Left hindlimb (tissue), 1 donor: ENCODE results near the gene NUMBL.
A peak's percentile ranks its signal among the peaks of the same experiment; 100 is the strongest.
"Not testable (repeated sequence)": the region's sequence is repeated elsewhere in the genome, so short reads cannot be mapped to it uniquely, and the experiment has no call there.

Experiments
- DNase-seq: peaks from one replicate; pipeline ENCODE4 v3.0.0-alpha.2; 2018

The NUMBL gene

DNA sequence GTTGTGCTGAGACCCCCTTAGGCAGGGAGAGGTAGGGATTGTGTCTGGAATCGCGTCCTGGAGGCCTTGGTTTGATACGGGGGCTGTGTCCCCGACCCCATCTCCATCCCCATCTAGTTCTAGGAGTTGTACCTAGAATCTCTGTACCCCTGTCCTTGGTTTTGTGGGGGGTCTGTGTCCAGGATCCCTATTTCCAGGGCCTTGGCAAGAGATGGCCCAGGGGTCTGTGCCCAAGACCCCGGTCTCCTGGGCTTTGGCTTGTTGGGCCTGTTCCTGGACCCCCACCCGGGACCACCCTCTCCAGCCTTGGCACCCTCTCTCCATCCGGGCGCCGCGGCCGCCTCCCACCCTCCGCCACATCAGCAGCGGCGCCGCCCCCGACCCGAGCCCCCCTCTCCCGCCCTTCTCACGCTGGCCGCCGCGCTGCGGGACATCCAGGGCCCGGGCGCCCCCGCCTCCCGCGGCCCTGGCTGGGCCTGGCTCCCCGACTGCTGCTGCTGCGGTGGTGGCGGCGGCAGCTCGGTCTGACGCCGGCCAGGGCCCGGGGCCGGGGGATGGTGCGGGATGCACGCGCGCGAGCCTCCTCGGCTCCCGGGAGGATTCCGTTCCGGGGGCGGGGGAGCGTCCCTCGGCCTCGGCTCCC is at the start of gene NUMBL:
TSS of gene NUMBL (minus strand) at position 602 of the 643 bp plus-strand sequence. CDS start at position 434, 168 bp downstream.
- no peak for DNase-seq

DNA sequence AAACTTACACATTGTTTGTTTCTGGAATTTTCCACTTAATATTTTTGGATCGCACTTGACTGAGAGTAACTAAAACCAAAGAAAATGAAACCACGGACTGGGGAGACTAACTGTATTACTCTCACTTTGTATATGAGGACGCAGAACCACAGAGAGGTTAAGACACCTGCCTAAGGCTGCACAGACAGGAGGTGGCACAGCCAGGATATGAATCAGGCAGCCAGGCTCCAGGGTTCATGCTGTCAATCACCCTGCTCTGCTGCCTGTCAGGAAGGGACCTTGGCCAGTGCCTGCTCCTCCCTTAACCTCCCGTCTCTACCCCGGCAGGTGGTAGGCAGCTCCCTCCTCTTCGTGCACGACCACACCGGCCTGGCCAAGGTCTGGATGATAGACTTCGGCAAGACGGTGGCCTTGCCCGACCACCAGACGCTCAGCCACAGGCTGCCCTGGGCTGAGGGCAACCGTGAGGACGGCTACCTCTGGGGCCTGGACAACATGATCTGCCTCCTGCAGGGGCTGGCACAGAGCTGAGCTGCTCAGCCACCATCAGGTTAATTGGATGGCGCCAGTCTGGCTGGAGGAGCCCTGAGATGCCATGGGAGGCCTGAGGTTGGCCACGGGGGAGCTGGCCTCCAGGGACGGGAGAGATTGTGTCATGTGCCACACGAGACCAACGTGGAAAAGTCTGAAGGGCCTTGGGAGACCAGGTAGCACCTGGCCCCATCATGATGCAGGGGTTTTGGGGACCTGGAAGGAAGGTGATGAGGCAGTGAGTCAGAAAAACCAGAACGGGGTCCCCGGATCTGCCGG is 48.8 kb upstream of the NUMBL start:
- DNase-seq, result no peak

GRCh38 chr19:40737102-40737644 is 46.7 kb upstream of the NUMBL start:
- DNase-seq, result no peak

DNA sequence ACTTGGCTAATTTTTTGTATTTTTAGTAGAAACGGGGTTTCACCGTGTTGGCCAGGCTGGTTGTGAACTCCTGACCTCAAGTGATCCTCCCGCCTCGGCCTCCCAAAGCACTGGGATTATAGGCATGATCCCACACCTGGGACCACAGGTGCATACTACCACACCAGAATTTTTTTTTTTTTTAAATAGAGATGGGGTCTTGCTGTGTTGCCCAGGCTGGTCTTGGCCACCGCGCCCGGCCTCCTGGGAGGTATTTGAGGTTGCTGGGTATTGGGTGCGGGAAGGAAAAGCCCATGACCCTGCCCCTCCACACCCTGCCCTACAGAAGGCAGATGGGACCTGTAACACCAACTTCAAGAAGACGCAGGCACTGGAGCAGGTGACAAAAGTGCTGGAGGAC is 46.2 kb upstream of the NUMBL start:
- DNase-seq, result no peak

DNA sequence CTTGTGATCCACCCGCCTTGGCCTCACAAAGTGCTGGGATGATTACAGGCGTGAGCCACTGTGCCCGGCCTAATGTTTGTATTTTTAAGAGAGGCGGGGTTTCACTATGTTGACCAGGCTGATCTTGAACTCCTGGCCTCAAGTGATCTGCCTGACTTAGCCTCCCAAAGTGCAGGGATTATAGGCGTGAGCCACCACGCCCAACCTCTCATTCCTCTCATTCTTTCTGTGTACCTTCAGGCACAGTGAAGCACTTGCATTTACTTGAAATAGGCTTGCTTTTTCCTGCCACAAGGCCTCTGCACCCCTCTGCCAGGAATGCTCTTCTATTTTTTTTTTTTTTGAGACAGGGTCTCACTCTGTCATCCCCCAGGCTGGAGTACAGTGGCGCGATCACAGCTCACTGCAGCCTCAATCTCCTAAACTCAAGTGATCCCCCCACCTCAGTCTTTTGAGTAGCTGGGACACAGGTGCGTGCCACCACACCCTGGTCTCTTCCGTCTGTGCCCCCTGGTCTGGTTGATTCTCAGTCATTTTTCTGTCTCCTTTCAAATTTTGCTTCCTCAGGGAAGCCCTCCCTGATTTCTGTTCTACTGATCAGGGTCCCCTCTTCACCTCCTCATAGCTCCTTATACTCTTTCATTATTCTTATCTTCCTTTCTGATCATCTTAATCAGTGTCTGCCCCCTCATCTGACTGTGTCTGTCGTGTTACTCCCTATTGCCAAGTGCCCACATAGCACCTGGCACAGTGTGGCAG is 44.7 kb upstream of the NUMBL start:
- no peak for DNase-seq

- no peak for DNase-seq
Measured at GRCh38 chr19:40733149-40733548, 42.7 kb upstream of the NUMBL start.

DNA sequence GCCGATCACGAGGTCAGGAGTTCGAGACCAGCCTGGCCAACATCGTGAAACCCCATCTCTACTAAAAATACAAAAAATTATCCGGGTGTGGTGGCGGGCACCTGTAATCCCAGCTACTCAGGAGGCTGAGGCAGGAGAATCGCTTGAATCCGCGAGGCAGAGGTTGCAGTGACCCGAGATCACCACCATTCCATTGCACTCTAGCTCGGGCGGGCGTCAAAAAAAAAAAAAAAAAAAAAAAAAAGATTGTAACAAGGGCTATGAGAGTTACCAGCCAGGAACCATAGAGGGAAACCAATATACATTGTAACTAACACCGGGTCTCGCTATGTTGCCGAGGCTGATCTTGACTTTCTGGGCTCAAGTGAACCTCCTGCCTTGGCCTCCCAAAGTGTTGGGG is 41.9 kb upstream of the NUMBL start:
- not testable (repeated sequence) for DNase-seq

- DNase-seq, result not testable (repeated sequence)
Measured at GRCh38 chr19:40730065-40730464, 39.6 kb upstream of the NUMBL start.

DNA sequence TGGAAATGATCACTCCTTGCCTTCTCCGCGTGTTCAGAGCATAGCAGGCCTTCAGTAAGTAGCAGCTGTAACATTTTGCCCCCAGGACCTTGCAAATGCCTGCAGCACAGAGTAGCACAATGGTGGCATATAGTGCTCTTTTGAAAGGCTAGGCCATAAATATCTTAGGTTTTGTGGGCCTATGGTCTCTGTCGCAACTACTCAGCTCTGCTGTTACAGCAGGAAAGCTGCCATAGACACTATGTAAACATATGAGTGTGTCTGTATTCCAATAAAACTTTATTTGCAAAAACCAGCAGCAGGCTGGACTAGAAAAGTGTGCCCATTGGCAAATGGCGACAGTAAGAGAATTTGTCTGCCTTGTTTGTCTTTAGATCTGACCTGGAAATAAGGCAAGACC is 35.8 kb upstream of the NUMBL start:
- DNase-seq, result no peak

- DNase-seq, result no peak
Measured at GRCh38 chr19:40724855-40725254, 34.4 kb upstream of the NUMBL start.

GRCh38 chr19:40724315-40724714 is 33.9 kb upstream of the NUMBL start:
- DNase-seq, result no peak

DNA sequence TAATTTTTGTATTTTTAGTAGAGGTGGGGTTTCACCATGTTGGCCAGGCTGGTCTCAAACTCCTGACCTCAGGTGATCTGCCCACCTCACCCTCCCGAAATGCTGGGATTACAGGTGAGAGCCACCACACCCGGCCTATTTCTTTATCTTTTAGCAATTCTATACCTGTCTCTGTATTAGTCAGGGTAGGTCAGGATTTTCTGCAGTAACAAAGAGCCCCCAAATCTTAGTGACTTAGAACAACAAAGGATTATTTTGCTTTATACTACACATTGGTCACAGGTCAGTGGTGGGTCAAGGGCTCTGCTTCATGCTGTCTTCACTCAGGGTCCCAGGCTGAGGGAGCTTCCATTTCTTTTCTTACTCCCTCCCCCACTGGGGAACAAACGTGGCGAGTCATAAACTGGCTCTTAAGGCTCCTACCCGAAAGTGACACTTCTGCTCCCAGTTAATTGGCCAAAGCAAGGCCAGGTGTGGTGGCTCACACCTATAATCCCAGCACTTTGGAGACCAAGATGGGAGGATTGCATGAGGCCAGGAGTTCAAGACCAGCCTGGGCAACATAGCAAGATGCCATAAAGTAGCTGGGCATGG is 33.3 kb upstream of the NUMBL start:
- DNase-seq, result no peak

GRCh38 chr19:40721936-40722661 is 31.6 kb upstream of the NUMBL start:
- DNase-seq, result no peak

DNA sequence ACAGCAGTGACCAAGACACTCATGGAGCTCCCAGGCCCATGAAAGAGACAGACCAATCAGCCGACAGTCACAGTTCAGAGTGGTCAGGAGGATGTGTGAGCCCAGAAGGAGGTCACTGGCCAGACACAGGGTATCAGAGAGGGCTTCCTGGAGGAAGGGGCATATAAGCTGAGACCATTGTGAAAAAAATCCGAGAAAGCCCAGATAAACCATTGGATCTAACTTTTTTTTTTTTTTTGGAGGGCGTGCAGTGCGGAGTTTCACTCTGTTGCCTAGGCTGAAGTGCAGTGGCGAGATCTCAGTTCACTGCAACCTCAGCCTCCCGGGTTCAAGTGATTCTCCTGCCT is 30.7 kb upstream of the NUMBL start:
- DNase-seq, result no peak

- DNase-seq, result no peak
Measured at GRCh38 chr19:40719414-40719894, 29.0 kb upstream of the NUMBL start.

GRCh38 chr19:40718774-40719391 is 28.4 kb upstream of the NUMBL start:
- peak; percentile 55 for DNase-seq

DNA sequence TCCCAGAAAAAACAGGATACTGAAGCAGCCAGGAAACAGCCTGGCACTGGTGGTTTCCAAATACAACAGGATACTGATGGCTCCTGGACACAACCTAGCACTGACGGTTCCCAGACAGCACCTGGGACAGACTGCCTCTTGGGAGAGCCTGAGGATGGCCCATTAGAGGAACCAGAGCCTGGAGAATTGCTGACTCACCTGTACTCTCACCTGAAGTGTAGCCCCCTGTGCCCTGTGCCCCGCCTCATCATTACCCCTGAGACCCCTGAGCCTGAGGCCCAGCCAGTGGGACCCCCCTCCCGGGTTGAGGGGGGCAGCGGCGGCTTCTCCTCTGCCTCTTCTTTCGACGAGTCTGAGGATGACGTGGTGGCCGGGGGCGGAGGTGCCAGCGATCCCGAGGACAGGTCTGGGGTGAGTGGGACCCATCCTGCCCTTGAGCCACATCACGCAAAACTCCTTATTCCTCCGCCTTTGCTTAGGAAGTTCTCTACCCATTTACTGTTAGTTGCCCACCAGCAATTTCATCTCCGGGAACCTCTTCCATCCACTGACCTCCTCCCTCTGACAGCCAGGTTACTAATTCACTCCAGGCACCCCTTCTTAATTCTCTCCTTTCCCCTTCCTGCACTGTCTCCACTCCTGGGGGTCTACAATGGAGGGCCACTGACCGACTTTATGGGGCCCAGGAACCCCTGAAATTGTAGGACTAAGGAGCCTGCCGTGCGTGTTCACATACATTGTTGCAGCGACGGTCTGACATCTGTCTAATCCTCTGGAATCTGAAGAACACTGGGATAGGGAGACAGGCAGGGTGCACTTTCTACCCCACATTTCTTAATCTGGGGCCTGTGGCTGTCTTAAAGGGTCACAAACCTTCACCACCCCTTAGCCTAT is 27.7 kb upstream of the NUMBL start:
- no peak for DNase-seq

DNA sequence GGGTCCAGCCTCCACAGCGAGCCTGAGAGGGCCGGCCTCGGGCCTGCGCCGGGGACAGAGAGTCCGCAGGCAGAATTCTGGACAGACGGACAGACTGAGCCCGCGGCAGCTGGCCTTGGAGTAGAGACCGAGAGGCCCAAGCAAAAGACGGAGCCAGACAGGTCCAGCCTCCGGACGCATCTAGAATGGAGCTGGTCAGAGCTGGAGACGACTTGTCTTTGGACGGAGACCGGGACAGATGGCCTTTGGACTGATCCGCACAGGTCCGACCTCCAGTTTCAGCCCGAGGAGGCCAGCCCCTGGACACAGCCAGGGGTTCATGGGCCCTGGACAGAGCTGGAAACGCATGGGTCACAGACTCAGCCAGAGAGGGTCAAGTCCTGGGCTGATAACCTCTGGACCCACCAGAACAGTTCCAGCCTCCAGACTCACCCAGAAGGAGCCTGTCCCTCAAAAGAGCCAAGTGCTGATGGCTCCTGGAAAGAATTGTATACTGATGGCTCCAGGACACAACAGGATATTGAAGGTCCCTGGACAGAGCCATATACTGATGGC is 27.0 kb upstream of the NUMBL start:
- DNase-seq, result no peak

DNA sequence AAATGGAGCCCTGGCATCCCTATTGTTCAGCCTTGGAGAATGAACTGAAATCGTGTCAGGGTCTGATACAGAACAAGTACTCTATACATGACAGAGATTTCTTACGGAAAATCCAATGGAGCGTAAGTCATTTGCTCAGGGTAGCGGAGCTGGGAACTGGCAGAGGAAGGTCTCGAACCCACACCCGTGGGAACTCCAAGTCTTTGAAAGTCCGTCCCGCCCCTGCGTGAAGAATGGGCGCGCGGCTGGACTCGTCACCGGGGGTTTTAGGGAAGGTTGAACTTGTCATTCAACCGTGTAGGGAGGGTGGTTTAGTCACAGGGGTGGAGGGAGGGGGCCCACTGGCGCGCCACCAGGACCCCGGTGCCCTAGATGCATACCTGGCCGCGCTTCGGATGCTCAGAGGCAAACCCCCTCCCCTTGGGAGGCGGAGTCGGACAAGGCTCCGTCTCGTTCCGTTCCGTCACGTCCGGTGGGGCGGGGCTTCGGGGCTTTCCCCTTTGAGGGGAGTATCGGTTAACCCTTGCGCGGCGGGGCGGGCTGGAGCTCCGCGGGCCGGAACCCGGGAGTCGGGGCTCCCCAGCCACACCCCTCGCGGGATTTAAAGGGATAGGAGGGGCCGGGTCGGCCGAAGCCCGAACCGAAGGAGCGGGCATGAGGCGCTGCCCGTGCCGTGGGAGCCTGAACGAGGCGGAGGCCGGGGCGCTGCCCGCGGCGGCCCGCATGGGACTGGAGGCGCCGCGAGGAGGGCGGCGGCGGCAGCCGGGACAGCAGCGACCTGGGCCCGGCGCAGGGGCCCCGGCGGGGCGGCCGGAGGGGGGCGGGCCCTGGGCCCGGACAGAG is 26.3 kb upstream of the NUMBL start, which contains the start of the genes COQ8B and ITPKC:
TSS of gene COQ8B (minus strand) at position 405 of the 843 bp plus-strand sequence. CDS start 2,254 bp downstream, outside the sequence.
TSS of gene ITPKC (plus strand) at position 631 of the 843 bp plus-strand sequence. CDS start at position 655, 24 bp downstream.
- peak; percentile 100 for DNase-seq
